ENCODE data around the gene CERS2.
A peak's percentile ranks its signal among the peaks of the same experiment; 100 is the strongest.

DNA sequence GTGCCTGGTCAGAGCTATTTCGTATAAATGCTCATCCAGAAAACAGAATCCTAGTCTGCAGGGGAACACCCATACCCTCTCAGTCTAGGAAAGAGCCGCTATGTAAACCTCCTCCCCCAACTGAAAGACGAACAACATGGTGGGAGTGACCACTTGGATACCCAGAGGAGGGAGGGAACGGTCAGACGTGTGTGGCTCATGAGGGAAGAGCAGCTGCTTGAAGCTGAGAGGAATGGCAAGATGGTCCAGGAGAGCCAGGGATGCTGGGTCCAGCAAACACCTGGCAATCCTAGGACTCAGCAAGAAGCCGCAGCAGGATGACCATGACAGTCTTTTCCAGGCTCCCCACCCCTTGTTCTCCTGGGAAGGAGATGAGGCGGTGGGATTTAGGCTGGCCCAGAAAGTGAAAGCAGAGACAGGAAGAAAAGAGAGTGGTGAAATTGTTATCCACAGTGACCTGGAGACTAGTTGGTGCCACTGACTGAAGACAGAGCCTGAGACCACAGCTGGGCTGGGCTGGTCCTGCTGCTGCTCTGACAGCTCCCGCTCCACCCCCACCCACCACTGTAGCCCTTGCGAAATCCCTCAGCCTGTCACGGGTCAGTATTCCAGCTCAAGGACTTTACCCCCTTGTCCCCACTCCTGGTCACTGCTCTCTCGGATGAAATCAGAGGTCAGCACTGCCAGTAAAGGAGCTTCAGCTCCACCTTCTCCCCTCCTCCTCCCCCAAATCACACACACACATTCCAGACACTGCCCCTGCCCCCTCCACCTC is 3.6 kb downstream of the CERS2 start:
- no peak for TF ChIP-seq CTCF (IDR thresholded peaks at IDR 0.05 in 4 of 5, conservative IDR thresholded peaks at IDR 0.05 in 1 of 5)
- TF ChIP-seq POLR2A (IDR thresholded peaks at IDR 0.05): peak in 1 of 2 donors; percentile 46

All from gastrocnemius medialis (tissue), 4 donors.